ENCODE results near the gene VWA3B.

VWA3B gene

DNA sequence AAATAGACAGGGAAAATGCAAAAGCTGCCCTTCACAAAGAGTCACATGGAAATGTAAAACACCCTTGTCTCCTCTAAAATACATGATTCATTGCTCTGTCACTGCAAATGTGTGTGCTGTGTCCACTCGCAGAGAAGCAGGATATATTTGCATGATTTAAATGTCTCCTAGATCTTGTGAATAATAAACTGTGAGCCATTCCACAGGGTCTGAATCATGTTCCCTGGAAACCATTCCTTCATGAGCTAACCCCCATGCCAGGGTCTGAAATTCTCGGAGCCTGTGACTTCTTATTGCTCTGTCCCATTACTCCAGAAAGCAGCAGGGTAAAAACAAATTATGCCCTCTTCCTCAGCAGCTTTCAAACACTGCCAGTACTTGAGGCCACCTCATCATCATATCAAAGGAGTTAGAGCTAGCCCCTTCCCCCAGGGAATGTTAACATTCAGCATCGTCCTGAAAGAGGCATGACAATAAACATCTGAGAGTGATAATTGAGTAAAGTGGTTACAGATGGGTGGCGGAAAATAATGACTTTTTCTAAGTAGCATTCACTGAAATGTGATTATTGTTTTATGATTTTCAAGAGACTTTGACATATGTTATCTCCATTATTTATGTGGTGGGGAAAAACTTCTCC, 247.6 kb downstream of the VWA3B start:
- Histone ChIP-seq H4K20me1 (no peaks in the 10 kb centered on the region), H3K4me1 (no peaks in the 10 kb centered on the region), H3K9me3 (peaks cover 7% of the 10 kb centered on the region), H3K4me3 (no peak overlapping the region), H3K4me2 (no peak overlapping the region), H3K27me3 (no peaks in the 10 kb centered on the region), H3K36me3 (no peaks in the 10 kb centered on the region), H3K9ac (no peak overlapping the region), H3K27ac (no peak overlapping the region)
- no peak for TF ChIP-seq Cebpa-rat (IDR thresholded peaks at IDR 0.05)

DNA sequence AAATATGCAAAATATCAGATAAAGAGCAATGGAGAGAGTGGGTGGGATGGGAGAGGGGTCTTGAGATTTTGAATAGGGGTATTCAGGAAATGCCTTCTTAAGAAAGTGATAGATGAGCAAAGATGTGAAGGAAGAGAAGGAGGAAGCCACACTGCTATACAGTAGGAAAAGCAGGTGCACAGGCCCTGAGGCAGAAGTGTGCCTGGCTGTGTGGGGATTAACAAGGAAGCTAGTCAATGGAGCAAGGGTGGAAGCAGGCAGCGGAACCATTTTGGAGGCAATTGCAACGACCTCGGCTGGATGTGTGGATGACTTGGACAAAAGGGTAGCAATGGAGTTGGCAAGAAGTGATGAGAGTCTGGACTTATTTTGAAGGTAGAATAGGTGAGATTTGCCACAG, 248.3 kb downstream of the VWA3B start:
- Histone ChIP-seq H3K4me2 (no peak overlapping the region), H4K20me1 (no peaks in the 10 kb centered on the region), H3K27me3 (no peaks in the 10 kb centered on the region), H3K9ac (no peak overlapping the region), H3K36me3 (no peaks in the 10 kb centered on the region), H3K4me3 (no peak overlapping the region), H3K27ac (no peak overlapping the region), H3K9me3 (peaks cover 7% of the 10 kb centered on the region), H3K4me1 (no peaks in the 10 kb centered on the region)
- TF ChIP-seq Cebpa-rat (IDR thresholded peaks at IDR 0.05): no peak

DNA sequence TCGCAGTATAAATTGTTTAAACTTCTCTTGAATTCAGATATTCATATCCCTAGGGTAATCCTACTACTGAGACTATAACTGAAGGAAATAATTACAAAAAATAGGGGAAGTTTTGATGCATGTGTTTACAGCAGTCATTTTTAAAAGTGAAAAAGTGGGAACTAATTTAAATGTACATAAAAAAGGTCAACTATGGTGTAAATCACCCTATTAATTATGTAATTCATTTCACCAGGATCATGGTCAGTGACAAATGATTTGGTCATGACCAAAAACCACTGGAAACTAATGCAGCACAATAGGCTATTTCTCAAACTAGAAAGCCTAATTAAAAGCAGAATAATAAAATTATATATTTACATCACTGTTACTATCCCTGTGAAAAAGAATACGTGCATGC, 254.3 kb downstream of the VWA3B start:
- Histone ChIP-seq H3K4me1 (no peaks in the 10 kb centered on the region), H3K9ac (no peak overlapping the region), H3K27me3 (peaks cover 3% of the 10 kb centered on the region), H3K4me2 (no peak overlapping the region), H3K36me3 (no peaks in the 10 kb centered on the region), H3K4me3 (no peak overlapping the region), H3K27ac (no peak overlapping the region), H4K20me1 (no peaks in the 10 kb centered on the region), H3K9me3 (peaks cover 8% of the 10 kb centered on the region)
- no peak for TF ChIP-seq Cebpa-rat (IDR thresholded peaks at IDR 0.05)

DNA sequence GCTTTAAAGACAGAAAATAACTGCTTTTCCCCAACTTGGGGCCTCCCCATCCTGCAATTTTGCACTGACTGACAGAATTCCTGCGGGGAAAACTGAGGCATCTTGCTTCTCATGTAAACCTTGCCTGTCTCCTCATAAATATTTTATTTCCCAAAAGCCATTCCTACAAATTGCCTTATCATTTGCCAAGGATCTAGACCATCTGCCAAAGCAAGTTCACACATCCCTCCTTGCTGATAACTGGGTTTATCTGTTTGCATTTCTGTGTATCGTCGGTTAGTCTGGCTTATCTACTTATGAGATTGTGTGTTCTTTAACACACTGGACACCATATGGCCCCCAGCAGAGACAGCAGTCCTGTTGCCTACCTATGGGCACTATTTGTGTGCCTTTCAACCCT, 256.3 kb downstream of the VWA3B start:
- no peak overlapping the region for H3K4me2 ChIP-seq
- H4K20me1 ChIP-seq: no peaks in the 10 kb centered on the region
- no peak for TF ChIP-seq Cebpa-rat (IDR thresholded peaks at IDR 0.05)
- no peak overlapping the region for H3K9ac ChIP-seq
- H3K36me3 ChIP-seq: no peaks in the 10 kb centered on the region
- H3K27ac ChIP-seq: no peak overlapping the region
- peaks cover 9% of the 10 kb centered on the region for H3K4me1 ChIP-seq
- H3K9me3 ChIP-seq: peaks cover 21% of the 10 kb centered on the region
- peaks cover 24% of the 10 kb centered on the region for H3K27me3 ChIP-seq
- no peak overlapping the region for H3K4me3 ChIP-seq

DNA sequence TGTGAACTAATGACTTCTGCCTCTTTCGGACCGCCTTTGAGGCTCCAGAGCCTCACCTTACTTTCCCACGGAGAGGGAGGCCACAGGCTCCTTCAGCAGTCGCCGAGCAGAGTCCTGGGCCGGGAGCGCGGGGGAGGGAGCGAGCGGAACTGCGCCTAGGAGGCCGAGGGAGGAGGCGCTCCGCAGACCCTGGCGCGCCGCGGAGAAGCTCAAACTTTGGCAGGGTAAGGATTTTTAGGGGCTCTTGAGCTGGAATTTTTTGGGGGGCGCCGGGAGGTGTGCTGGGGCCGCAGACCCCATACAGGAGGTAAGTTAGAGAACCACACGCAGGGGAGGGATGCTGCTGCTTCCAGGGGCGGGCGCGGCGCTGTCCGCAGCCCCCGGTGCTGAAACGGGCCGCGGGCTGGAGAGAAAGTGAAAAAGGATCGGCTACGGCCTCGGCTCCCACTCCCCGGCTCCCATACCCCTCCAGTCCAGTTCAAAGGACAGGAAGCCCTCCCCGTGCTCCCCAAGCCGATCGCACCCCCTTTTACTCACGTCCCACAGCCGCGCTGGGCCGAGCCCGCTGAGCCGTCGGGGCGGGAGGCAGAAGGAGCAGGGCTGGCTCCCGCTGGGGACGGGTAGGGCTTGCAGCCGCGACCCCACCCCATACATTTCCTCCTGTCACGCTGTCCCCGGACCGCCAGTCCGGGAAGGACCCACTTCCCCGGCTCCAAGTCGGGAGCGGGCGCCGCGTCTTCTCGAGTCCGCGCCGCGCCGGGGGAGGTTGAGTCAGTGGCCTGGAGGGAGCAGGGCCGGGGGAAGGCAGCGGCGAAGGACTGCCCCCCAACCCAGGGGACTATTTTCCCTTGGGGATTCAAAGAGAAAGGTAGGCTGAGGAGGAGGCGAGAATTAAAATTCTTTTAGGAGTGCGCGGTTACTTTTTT, 259.6 kb downstream of the VWA3B start, which contains the start of gene CNGA3:
CNGA3 (plus strand) TSS at position 146 of the 926 bp plus-strand sequence. CDS start 23,520 bp downstream, outside the sequence.
- TF ChIP-seq Cebpa-rat (IDR thresholded peaks at IDR 0.05): no peak
- no peak within 1 kb of the TSS for H3K27ac ChIP-seq
- peaks cover 10% of the 10 kb centered on the region for H3K4me1 ChIP-seq
- no peak within 1 kb of the TSS for H3K4me3 ChIP-seq
- no peaks in the 10 kb centered on the region for H3K36me3 ChIP-seq
- H4K20me1 ChIP-seq: no peaks in the 10 kb centered on the region
- H3K9me3 ChIP-seq: peaks cover 21% of the 10 kb centered on the region
- peaks cover 29% of the 10 kb centered on the region for H3K27me3 ChIP-seq
- H3K4me2 ChIP-seq: no peak within 1 kb of the TSS; the same call in 1 of the 2 replicates
- no peak within 1 kb of the TSS for H3K9ac ChIP-seq

DNA sequence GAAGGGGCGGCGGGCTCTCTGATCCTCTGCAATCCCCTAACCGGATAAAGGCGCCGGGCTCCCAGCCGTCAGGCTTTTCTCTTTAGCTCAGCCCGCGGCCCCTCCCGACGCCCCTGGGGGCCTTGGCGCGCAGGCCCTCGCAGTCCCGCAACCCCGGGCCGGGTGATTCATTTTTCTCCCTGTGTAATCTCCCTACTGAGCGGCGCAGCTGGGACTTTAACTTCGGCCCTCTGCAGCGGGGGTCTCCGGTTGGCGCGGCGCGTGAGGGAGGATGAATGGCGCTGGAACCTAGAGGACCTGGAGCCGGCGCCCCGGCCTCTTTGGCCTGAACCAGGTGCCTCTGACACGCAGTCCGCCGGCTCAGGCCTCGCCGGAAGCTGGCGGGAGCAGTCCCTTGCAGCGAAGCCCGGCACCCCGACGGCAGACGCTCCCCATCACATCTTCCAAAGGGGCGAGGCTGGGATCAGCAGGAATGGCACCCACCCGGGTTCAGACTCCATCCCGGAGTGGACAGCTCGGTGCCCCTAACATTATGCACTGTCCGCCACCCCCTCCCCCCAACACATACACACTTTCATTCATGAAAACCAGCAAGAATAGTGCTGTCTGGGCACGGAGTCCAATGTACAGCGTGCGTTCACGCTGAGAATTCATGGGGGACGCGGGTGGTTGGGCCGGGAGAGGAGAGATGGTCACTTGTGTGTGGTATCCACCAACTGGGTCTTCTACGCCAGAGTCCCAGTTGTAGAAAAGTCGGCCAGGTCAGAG, 260.5 kb downstream of the VWA3B start:
- no peak for TF ChIP-seq Cebpa-rat (IDR thresholded peaks at IDR 0.05)
- Histone ChIP-seq H3K27ac (no peak overlapping the region), H3K36me3 (no peaks in the 10 kb centered on the region), H3K9ac (no peak overlapping the region), H4K20me1 (no peaks in the 10 kb centered on the region), H3K27me3 (peaks cover 29% of the 10 kb centered on the region), H3K9me3 (peaks cover 21% of the 10 kb centered on the region), H3K4me3 (0 out of 2 replicates have a peak overlapping the region, but pooled peaks have one; percentile 27), H3K4me2 (peak overlapping the region; percentile 52), H3K4me1 (peaks cover 10% of the 10 kb centered on the region)

DNA sequence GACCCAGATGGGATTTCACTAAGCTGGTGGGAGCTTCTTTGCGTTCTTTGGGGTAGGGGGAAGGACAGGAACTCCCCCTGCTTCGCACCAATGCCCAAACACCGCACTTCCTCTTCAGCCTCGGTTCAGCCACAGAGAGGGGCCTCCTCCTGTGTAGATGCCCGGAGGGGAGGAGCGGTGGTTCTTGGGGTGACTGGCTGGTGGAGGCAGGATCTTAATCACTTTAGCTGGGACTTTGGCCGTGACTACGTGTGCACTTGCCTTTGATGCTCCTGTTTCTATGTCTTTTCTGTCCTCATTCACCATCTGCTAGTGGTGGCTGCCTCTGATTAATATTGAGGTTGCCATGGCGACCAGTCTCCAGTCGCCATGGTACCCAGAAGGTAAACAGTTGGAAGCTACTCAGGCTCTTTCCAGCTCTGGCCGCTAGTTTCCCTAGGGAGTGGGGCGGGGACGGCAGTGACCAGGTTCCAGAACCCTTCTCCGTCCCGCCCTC, 261.1 kb downstream of the VWA3B start:
- no peak overlapping the region for H3K4me3 ChIP-seq
- no peak for TF ChIP-seq Cebpa-rat (IDR thresholded peaks at IDR 0.05)
- H3K4me1 ChIP-seq: peaks cover 10% of the 10 kb centered on the region
- no peaks in the 10 kb centered on the region for H3K36me3 ChIP-seq
- H3K9ac ChIP-seq: no peak overlapping the region
- H3K9me3 ChIP-seq: peaks cover 21% of the 10 kb centered on the region
- no peak overlapping the region for H3K27ac ChIP-seq
- H4K20me1 ChIP-seq: no peaks in the 10 kb centered on the region
- peak overlapping the region; percentile 52 for H3K4me2 ChIP-seq
- H3K27me3 ChIP-seq: peaks cover 29% of the 10 kb centered on the region

DNA sequence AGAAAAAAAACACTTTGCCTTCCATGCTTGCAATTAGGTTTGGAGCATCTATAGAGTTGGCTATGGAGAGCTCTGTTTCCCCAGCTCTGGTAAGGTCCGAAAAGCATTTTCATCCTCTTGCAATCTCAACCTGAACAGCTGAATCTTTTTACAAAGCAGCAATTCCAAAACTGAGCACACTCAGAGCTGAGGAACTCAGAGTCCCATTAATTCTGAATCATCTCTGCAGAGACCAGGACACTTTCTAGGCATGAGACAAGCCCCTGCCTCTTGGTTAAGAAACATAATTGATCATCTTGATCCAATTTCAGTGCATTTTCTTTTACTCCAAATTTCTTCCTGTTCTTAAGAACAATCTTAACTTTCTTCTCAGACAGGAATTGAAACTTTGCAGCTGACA, 263.4 kb downstream of the VWA3B start:
- Histone ChIP-seq H3K4me1 (peaks cover 10% of the 10 kb centered on the region), H3K4me3 (no peak overlapping the region), H4K20me1 (no peaks in the 10 kb centered on the region), H3K9ac (no peak overlapping the region), H3K36me3 (no peaks in the 10 kb centered on the region), H3K27ac (no peak overlapping the region), H3K27me3 (peaks cover 29% of the 10 kb centered on the region), H3K4me2 (no peak overlapping the region), H3K9me3 (peaks cover 25% of the 10 kb centered on the region)
- TF ChIP-seq Cebpa-rat (IDR thresholded peaks at IDR 0.05): no peak

DNA sequence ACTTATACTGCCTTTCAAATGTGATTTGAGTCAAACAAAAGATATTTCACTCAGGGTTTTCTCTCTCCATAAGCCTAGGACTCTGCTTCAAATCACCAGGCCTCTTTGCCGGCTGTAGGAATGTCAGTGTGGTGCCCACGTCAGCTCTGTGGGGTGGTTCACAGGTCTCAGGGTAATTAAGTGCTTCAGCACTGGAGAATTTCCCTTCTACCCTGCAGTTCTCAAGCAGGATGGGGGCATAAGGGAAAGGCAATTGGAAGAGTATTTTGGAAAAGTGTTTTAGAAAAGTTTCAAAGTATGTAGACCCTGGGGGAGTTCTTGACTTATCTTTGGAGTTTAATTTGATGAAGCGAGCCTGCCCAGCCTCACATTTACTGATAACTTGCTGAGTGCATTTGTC, 268.9 kb downstream of the VWA3B start:
- no peak for TF ChIP-seq Cebpa-rat (IDR thresholded peaks at IDR 0.05)
- no peak overlapping the region for H3K9ac ChIP-seq
- H3K27me3 ChIP-seq: no peaks in the 10 kb centered on the region
- H4K20me1 ChIP-seq: no peaks in the 10 kb centered on the region
- no peak overlapping the region for H3K27ac ChIP-seq
- no peaks in the 10 kb centered on the region for H3K36me3 ChIP-seq
- no peak overlapping the region for H3K4me3 ChIP-seq
- H3K9me3 ChIP-seq: peaks cover 8% of the 10 kb centered on the region; the same call in 1 of the 2 replicates
- peaks cover 23% of the 10 kb centered on the region for H3K4me1 ChIP-seq
- H3K4me2 ChIP-seq: no peak overlapping the region

Data from BLaER1 (cell line).